GM13976 (cell line): Measurements from ENCODE around the gene TREML4.

Experiments
- DNase-seq: peaks from one replicate; pipeline ENCODE4 v3.0.0; 2012; ENCODE audit warnings: low spot score
- in situ Hi-C: fragments of 300-500 bp; cut with MboI; formaldehyde crosslinking; loops from one replicate; pipeline ENCODE4 v1.12.0; 2022; ENCODE audit warnings: low sequenced_read_pairs, mixed read lengths, inconsistent platforms; ENCODE audit not compliant: unreplicated experiment
- TF ChIP-seq, protein P1 (sequence below): IDR thresholded peaks from 2 replicates; pipeline ENCODE4 v1.5.1; 2012; ENCODE audit warnings: borderline replicate concordance, mild to moderate bottlenecking; ENCODE audit not compliant: insufficient read depth; ENCODE audit errors: extremely low read depth, missing control alignments, control extremely low read depth

The TREML4 gene, protein sequence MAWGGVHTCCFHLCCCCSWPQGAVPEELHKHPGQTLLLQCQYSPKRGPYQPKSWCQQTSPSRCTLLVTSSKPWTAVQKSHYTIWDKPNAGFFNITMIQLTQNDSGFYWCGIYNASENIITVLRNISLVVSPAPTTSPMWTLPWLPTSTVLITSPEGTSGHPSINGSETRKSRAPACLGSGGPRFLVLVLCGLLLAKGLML

DNA sequence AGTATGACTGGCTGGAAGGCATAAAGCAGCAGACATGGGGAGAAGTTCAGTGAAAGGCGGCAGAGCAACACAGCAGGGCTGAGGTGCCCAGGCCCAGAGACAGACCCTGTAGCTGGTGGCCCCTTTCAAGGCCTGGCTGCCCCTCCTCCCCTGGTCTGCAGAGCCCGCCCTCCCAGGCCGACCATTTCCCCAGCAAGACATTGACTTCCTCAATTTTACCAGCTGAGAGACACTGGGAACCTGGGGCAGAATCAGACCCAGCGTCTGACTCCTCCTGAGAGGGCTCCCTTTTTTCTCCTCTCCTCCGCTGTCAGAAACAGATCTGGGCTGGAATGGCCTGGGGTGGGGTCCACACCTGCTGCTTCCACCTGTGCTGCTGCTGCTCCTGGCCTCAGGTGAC, at the start of gene TREML4:
TSS of gene TREML4 (plus strand) at position 254 of the 400 bp plus-strand sequence. CDS start at position 333, 79 bp downstream.
- in situ Hi-C loops, result no loop called here
- DNase-seq, result no peak
- TF ChIP-seq, protein P1, sequence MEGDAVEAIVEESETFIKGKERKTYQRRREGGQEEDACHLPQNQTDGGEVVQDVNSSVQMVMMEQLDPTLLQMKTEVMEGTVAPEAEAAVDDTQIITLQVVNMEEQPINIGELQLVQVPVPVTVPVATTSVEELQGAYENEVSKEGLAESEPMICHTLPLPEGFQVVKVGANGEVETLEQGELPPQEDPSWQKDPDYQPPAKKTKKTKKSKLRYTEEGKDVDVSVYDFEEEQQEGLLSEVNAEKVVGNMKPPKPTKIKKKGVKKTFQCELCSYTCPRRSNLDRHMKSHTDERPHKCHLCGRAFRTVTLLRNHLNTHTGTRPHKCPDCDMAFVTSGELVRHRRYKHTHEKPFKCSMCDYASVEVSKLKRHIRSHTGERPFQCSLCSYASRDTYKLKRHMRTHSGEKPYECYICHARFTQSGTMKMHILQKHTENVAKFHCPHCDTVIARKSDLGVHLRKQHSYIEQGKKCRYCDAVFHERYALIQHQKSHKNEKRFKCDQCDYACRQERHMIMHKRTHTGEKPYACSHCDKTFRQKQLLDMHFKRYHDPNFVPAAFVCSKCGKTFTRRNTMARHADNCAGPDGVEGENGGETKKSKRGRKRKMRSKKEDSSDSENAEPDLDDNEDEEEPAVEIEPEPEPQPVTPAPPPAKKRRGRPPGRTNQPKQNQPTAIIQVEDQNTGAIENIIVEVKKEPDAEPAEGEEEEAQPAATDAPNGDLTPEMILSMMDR, result no peak

DNA sequence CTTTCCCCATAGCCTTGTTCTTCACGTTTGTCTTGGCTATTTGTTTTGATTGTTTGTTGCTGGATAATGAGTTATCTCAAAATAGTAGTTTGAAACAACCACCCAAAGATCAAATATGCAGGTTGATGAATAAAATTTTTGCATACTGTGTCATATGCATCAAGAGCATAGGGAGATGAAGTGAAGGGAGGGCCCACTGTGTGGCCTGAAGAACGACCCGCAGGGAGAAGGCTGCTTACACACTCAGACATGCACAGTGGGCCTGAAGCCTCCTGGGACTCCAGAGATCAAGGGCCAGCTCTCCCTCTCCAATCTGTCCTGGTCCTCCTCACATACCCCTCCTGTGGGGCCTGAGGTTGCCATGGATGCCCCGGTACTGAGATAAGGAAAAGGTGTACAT, 49.0 kb upstream of the TREML4 start:
- in situ Hi-C loops, result no loop called here
- TF ChIP-seq, protein P1, result no peak
- DNase-seq, result no peak

DNA sequence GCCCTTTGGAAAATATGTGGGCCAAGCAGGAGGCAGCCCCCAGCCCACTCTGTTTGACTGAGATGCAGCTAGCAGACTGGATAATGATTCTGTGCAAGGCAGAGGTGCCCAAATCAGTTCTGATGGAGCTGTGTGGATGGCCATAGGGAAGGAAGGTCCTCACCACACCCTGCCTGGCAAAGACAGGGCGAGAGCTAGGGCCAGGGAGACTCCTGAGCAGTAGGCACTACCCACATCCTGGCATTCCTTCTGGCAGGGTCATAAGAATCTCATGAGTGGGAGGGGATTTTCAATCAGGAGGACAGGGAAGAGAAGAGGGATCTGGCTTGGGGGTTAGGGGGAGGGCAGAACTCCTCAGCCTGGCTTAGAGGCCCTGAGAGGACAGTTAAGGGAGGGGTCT, 46.6 kb upstream of the TREML4 start:
- DNase-seq, result no peak
- TF ChIP-seq, protein P1, result no peak
- in situ Hi-C loops, result no loop called here

DNA sequence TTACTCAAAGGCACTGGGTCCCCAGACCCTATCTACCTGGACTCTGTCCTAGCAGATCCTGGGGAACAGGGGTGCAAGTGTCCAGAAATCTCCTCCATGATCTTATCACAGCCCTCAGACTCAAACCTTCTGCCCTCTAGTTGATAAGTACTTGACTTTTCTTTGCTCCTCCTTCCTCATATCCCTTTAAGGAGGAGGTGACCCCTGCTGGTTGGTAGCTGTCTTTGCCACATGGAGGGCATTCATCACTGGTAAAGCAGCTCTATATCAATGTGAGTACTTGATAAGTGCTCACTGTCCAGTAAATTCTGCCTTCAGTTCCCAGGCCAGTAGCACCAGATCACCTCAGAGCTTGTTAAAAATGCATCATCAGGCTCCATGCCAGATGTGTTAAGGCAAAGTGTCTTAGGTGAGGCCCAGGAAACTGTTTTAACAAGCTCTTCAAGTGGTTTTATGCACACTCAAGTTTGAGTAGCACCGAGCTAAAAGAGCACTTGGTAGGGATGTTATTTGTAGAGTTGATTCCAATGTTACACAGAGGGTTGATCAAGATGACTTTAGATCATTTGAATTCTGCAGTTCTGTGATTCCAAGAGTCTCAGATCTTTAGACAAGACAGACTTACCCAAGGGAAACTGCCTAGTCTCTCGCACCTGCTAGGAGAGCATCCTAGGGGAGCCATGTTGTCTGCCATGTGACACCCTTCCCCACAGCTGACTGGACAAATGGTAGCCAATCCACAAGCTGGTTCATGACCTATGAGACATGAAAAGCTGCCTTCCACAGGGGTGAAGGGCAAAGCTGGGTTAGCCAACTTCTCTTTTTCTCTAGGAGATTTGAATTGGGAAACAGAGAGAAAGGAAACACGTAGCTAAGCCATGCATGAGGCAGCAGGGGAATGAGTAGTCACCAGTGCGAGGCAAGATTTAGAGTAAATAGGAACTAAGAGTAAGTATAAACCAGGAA, 45.8 kb upstream of the TREML4 start:
- in situ Hi-C loops, result no loop called here
- DNase-seq, result peak; percentile 54
- TF ChIP-seq, protein P1, result peak; percentile 34

DNA sequence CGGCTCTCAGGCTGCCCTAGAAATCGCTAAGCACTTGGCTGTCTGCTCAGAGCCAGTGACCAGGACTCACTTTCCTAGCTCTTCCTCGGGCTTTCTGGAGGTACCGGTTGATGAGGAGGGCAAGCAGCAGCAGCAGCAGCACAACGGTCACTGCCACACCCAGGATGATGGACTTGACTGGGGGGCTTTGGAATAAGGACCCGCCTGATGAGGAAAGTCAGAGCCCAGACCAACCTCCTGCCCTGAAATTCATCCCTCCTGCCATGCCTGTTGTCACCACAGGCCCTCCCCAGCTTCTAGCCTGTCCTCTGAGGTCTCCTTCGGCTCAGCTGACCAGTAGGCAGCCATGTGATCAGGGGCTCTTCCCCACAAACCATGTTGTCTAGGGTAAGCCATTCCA, 43.4 kb upstream of the TREML4 start:
- TF ChIP-seq, protein P1, result no peak

DNA sequence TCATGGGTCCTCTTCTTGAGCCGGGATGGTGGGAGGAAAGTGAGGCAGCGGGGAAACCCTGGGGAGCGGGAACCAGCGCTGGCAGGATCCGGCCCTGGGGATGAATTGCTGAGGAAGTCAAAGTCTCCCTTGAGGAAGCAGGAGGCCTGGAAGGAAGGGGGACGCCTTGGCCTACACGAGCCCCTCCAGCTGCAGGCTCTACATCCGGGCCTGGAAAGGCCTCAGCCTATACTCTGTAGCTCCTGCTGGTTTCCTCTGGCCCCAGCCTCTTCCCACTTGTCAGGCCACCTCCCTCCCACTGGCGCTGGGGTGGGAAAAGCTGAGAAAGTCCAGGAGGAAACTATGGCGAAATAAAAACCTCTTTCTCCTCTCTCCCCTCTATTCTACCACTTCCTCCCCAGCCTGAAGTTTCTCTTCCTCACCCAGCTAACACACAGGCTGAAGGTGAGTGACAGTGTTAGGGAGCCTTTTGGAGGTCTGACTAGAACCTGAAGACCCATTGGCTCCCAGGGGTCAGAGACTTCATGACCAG, 42.1 kb upstream of the TREML4 start:
- in situ Hi-C loops, result no loop called here
- TF ChIP-seq, protein P1, result no peak
- no peak for DNase-seq

More for the DNA sequence above, 43.4 kb upstream of the TREML4 start:
- in situ Hi-C loops, result no loop called here
- no peak for DNase-seq
